K562 (cell line): ENCODE measurements around the gene ANKS3. TPM values are rescaled to one million over a fixed set of nuclear protein-coding genes. Genes with fewer than 3 reads are reported as not detected.

ENCODE experiments used
- CBX5 ChIP-seq: IDR thresholded peaks from 2 replicates; pipeline ENCODE4 v1.6.1; 2014; ENCODE audit warnings: low read depth, borderline replicate concordance
- CHD2 ChIP-seq: IDR thresholded peaks from 2 replicates; pipeline ENCODE4 v1.6.1; 2011; ENCODE audit warnings: low read depth, low read length
- ESRRA ChIP-seq: fragments of 450-650 bp; IDR thresholded peaks from 2 replicates; pipeline ENCODE4 v1.6.1; 2014; ENCODE audit warnings: low read depth, mild to moderate bottlenecking, moderate library complexity, borderline replicate concordance
- ETV1 ChIP-seq: fragments of 450-650 bp; conservative IDR thresholded peaks from 2 replicates; pipeline ENCODE4 v1.6.1; 2016; ENCODE audit warnings: missing genetic modification characterization, control low read depth, low read depth, missing compliant biosample characterization
- ETV5 ChIP-seq: sonication (generic); formaldehyde crosslinking; IDR thresholded peaks from 2 replicates; pipeline ENCODE4 v1.4.0; 2020; ENCODE audit warnings: low read depth, mild to moderate bottlenecking, missing genetic modification reagents
- FOXP1 ChIP-seq: sonication (generic); formaldehyde crosslinking; IDR thresholded peaks from 2 replicates; pipeline ENCODE4 v1.8.0; 2022; ENCODE audit warnings: mild to moderate bottlenecking, missing genetic modification reagents
- GABPB1 ChIP-seq: sonication (generic); formaldehyde crosslinking; IDR thresholded peaks from 2 replicates; pipeline ENCODE4 v1.8.0; 2022; ENCODE audit warnings: mild to moderate bottlenecking, missing genetic modification reagents
- GATAD2A ChIP-seq: fragments of 450-650 bp; IDR thresholded peaks from 2 replicates; pipeline ENCODE4 v1.6.1; 2017
- HDGF ChIP-seq: fragments of 450-650 bp; IDR thresholded peaks from 2 replicates; pipeline ENCODE4 v1.6.1; 2016
- KHSRP ChIP-seq: fragments of 450-650 bp; IDR thresholded peaks from 2 replicates; pipeline ENCODE4 v1.6.1; 2017
- KLF13 ChIP-seq: fragments of 450-650 bp; IDR thresholded peaks from 2 replicates; pipeline ENCODE4 v1.6.1; 2016; ENCODE audit warnings: missing genetic modification characterization, low read depth, mild to moderate bottlenecking, missing compliant biosample characterization, moderate library complexity, borderline replicate concordance
- NEUROD1 ChIP-seq: fragments of 150-350 bp; IDR thresholded peaks from 2 replicates; pipeline ENCODE4 v1.6.1; 2014; ENCODE audit warnings: borderline replicate concordance, low read length, low read depth; ENCODE audit not compliant: partially characterized antibody
- NFXL1 ChIP-seq: fragments of 450-650 bp; formaldehyde crosslinking; IDR thresholded peaks from 2 replicates; pipeline ENCODE4 v1.4.0; 2021; ENCODE audit warnings: mild to moderate bottlenecking
- PCBP1 ChIP-seq: fragments of 200-400 bp; formaldehyde crosslinking; IDR thresholded peaks from 2 replicates; pipeline ENCODE4 v1.6.1; 2018; ENCODE audit warnings: mild to moderate bottlenecking, low read depth, low read length; ENCODE audit not compliant: poor library complexity, severe bottlenecking
- POLR3A ChIP-seq: IDR thresholded peaks from 2 replicates; pipeline ENCODE4 v1.6.1; 2011; ENCODE audit warnings: borderline replicate concordance, mild to moderate bottlenecking, moderate library complexity; ENCODE audit not compliant: insufficient read length, insufficient read depth; ENCODE audit errors: extremely low read depth
- RBBP5 ChIP-seq: fragments of 200-600 bp; sonication (generic); IDR thresholded peaks from 2 replicates; pipeline ENCODE4 v1.6.1; 2012; ENCODE audit warnings: borderline replicate concordance, mild to moderate bottlenecking, low read length, control low read depth, inconsistent platforms; ENCODE audit not compliant: insufficient read depth, poor library complexity, severe bottlenecking
- SIX5 ChIP-seq, 2 experiments: IDR thresholded peaks; 2 replicates each; pipeline ENCODE4 v1.6.1; 2011; ENCODE audit warnings: low read length in 2 of 2, borderline replicate concordance in 1 of 2, low read depth in 1 of 2, mild to moderate bottlenecking in 1 of 2, moderate library complexity in 1 of 2; ENCODE audit not compliant: insufficient read depth in 1 of 2
- SP1 ChIP-seq: sonication (generic); formaldehyde crosslinking; IDR thresholded peaks from 2 replicates; pipeline ENCODE4 v1.8.1; 2022; ENCODE audit warnings: mild to moderate bottlenecking, missing genetic modification reagents
- TEAD1 ChIP-seq, 2 experiments: fragments of 450-650 bp in 1 of 2; sonication (generic) in 1 of 2; formaldehyde crosslinking; IDR thresholded peaks; 2 replicates each; pipeline versions ENCODE4 v1.4.0 to v1.8.0; 2020 to 2022; ENCODE audit warnings: mild to moderate bottlenecking in 2 of 2, missing genetic modification reagents in 1 of 2
- TFAP4 ChIP-seq: sonication (generic); formaldehyde crosslinking; IDR thresholded peaks from 2 replicates; pipeline ENCODE4 v1.8.0; 2022; ENCODE audit warnings: missing genetic modification reagents, mild to moderate bottlenecking, moderate library complexity, borderline replicate concordance
- ZNF263 ChIP-seq: sonication (generic); formaldehyde crosslinking; IDR thresholded peaks from 2 replicates; pipeline ENCODE4 v1.8.0; 2022; ENCODE audit warnings: mild to moderate bottlenecking, missing genetic modification reagents, borderline replicate concordance
- polyA plus RNA-seq, 8 experiments: library from polyadenylated mRNA; depleted of rRNA in 4 of 8; stranded (reverse) in 5 of 8; unstranded in 3 of 8; fragments of >200 nt; fragmentation: Nextera tagmentation in 2 of 8; fragmentation: Illumina TruSeq in 1 of 8; extraction: Ambion mirVana in 2 of 8; extraction: Trizol in 1 of 8; gene quantifications; 2 replicates each; pipeline versions ENCODE4 v1.2.1 to v1.2.3, GENCODE V29; 2011 to 2014; ENCODE audit warnings: inconsistent platforms in 1 of 8, missing spikeins in 1 of 8
- total RNA-seq, 7 experiments: library from RNA; depleted of rRNA in 6 of 7; stranded (reverse); fragments of >200 nt in 6 of 7; fragmentation: Illumina TruSeq in 2 of 7; extraction: Trizol in 2 of 7; gene quantifications; 2 replicates each; pipeline versions ENCODE4 v1.2.1 to v1.2.3, GENCODE V29; 2011 to 2021; ENCODE audit warnings: low replicate concordance in 1 of 7
- TF ChIP-seq, protein P1 (sequence below): sonication (generic); IDR thresholded peaks from 2 replicates; pipeline ENCODE4 v1.6.1; 2016
- TF ChIP-seq, protein P2 (sequence below): fragments of 450-650 bp; IDR thresholded peaks from 2 replicates; pipeline ENCODE4 v1.6.1; 2018; ENCODE audit not compliant: partially characterized antibody

The ANKS3 gene
- total and polyA plus RNA-seq, 9 of the 15 experiments (the other 6 are each of a cell fraction or from before 2014, with no cell fraction given): 0.43 to 25.7 (median 14.8) TPM

- TF ChIP-seq KLF13 (tag) (peak; percentile 95), KHSRP (no peak), POLR3A (no peak), TEAD1 (CRISPR knock-in tag; IDR thresholded peaks at IDR 0.05) (peak; percentile 83 to 98; a peak in 3 of 4 replicates), TFAP4 (CRISPR knock-in tag) (peak; percentile 75), RBBP5 (peak; percentile 85), CBX5 (no peak), CHD2 (peak; percentile 43; the same call in 1 of the 2 replicates), ZNF263 (CRISPR knock-in tag) (0 out of 2 replicates have a peak, but pooled peaks have one; percentile 11), ETV1 (tag) (peak; percentile 81), NEUROD1 (peak; percentile 71), GABPB1 (CRISPR knock-in tag) (peak; percentile 98), FOXP1 (CRISPR knock-in tag) (no peak), NFXL1 (no peak), SP1 (CRISPR knock-in tag) (peak; percentile 76), GATAD2A (peak; percentile 60; the same call in 1 of the 2 replicates), HDGF (no peak), ETV5 (CRISPR knock-in tag) (peak; percentile 77), ESRRA (peak; percentile 46; the same call in 1 of the 2 replicates), SIX5 (IDR thresholded peaks at IDR 0.05; ENCODE audit: borderline replicate concordance in 1 of 2, insufficient read depth in 1 of 2, low read depth in 1 of 2, low read length in 2 of 2) (peak; percentile 30 to 41; a peak in 3 of 4 replicates), PCBP1 (no peak)
- TF ChIP-seq, protein P1, sequence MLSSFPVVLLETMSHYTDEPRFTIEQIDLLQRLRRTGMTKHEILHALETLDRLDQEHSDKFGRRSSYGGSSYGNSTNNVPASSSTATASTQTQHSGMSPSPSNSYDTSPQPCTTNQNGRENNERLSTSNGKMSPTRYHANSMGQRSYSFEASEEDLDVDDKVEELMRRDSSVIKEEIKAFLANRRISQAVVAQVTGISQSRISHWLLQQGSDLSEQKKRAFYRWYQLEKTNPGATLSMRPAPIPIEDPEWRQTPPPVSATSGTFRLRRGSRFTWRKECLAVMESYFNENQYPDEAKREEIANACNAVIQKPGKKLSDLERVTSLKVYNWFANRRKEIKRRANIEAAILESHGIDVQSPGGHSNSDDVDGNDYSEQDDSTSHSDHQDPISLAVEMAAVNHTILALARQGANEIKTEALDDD: no peak
- TF ChIP-seq, protein P2, sequence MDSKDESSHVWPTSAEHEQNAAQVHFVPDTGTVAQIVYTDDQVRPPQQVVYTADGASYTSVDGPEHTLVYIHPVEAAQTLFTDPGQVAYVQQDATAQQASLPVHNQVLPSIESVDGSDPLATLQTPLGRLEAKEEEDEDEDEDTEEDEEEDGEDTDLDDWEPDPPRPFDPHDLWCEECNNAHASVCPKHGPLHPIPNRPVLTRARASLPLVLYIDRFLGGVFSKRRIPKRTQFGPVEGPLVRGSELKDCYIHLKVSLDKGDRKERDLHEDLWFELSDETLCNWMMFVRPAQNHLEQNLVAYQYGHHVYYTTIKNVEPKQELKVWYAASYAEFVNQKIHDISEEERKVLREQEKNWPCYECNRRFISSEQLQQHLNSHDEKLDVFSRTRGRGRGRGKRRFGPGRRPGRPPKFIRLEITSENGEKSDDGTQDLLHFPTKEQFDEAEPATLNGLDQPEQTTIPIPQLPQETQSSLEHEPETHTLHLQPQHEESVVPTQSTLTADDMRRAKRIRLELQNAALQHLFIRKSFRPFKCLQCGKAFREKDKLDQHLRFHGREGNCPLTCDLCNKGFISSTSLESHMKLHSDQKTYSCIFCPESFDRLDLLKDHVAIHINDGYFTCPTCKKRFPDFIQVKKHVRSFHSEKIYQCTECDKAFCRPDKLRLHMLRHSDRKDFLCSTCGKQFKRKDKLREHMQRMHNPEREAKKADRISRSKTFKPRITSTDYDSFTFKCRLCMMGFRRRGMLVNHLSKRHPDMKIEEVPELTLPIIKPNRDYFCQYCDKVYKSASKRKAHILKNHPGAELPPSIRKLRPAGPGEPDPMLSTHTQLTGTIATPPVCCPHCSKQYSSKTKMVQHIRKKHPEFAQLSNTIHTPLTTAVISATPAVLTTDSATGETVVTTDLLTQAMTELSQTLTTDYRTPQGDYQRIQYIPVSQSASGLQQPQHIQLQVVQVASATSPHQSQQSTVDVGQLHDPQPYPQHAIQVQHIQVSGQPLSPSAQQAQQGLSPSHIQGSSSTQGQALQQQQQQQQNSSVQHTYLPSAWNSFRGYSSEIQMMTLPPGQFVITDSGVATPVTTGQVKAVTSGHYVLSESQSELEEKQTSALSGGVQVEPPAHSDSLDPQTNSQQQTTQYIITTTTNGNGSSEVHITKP: no peak
These were observed at the start of gene ANKS3, which contains the start of gene DNAAF8 (continued) for GRCh38 chr16:4734063-4734729.
